HG02885 (cell line): ENCODE data around the gene ATG9A.
A peak's percentile ranks its signal among the peaks of the same experiment; 100 is the strongest.
"Not testable (repeated sequence)": the region's sequence is repeated elsewhere in the genome, so short reads cannot be mapped to it uniquely, and the experiment has no call there.

Experiments
- ATAC-seq: cut with Tn5 transposase; IDR thresholded peaks from one replicate; pipeline ENCODE4 v1.9.1; 2021; ENCODE audit warnings: mild to moderate bottlenecking; ENCODE audit not compliant: unreplicated experiment, poor library complexity

ATG9A gene

GRCh38 chr2:219229305-219230058, at the start of gene ATG9A, which contains the start of gene ANKZF1:
ATG9A (minus strand) TSS chr2:219229636; CDS start chr2:219228024, 1,612 bp downstream.
ANKZF1 (plus strand) TSS chr2:219229806; CDS start chr2:219230258, 452 bp downstream.
- ATAC-seq, result peak; percentile 97

GRCh38 chr2:219278655-219279150, 49.3 kb upstream of the ATG9A start:
- ATAC-seq, result no peak

- peak; percentile 33 for ATAC-seq
Measured at GRCh38 chr2:219277703-219278654, 48.5 kb upstream of the ATG9A start.

GRCh38 chr2:219274361-219274921, 45.0 kb upstream of the ATG9A start:
- ATAC-seq, result no peak

GRCh38 chr2:219273937-219274336, 44.5 kb upstream of the ATG9A start:
- ATAC-seq, result no peak

- no peak for ATAC-seq
Measured at GRCh38 chr2:219272995-219273394, 43.6 kb upstream of the ATG9A start.

GRCh38 chr2:219272356-219272755, 42.9 kb upstream of the ATG9A start:
- no peak for ATAC-seq

- no peak for ATAC-seq
Measured at GRCh38 chr2:219271021-219271420, 41.6 kb upstream of the ATG9A start.

GRCh38 chr2:219270055-219270372, 40.6 kb upstream of the ATG9A start:
- no peak for ATAC-seq

GRCh38 chr2:219269362-219270054, 40.1 kb upstream of the ATG9A start:
- ATAC-seq, result no peak

GRCh38 chr2:219268294-219268693, 38.9 kb upstream of the ATG9A start:
- ATAC-seq, result no peak

- no peak for ATAC-seq
Measured at GRCh38 chr2:219266886-219267285, 37.5 kb upstream of the ATG9A start.

- no peak for ATAC-seq
Measured at GRCh38 chr2:219266232-219266631, 36.8 kb upstream of the ATG9A start.

GRCh38 chr2:219261024-219261855, 31.8 kb upstream of the ATG9A start:
- no peak for ATAC-seq

GRCh38 chr2:219258942-219259341, 29.5 kb upstream of the ATG9A start:
- not testable (repeated sequence) for ATAC-seq

GRCh38 chr2:219254590-219255201, 25.3 kb upstream of the ATG9A start:
- ATAC-seq, result peak; percentile 28

- peak; percentile 67 for ATAC-seq
Measured at GRCh38 chr2:219253753-219254589, 24.5 kb upstream of the ATG9A start, which contains the start of gene TUBA4A. TUBA4A (minus strand) TSS chr2:219253918; CDS start chr2:219253858, 60 bp downstream.
